H1 (cell line): ENCODE results near the gene CRTC1. TPM values are rescaled to one million over a fixed set of nuclear protein-coding genes. Genes with fewer than 3 reads are reported as not detected.
"Not testable (repeated sequence)": the region's sequence is repeated elsewhere in the genome, so short reads cannot be mapped to it uniquely, and the experiment has no call there.

Experiments
- CTCF ChIA-PET: fragments of 300-600 bp; sonication (Branson Sonifier 250); formaldehyde crosslinking; loops from one replicate; lab custom pipeline; 2021; ENCODE audit not compliant: partially characterized antibody; lab: Charles Lee
- POLR2A ChIA-PET: fragments of 300-600 bp; sonication (Branson Sonifier 250); formaldehyde crosslinking; loops from one replicate; lab custom pipeline; 2021; ENCODE audit warnings: inconsistent platforms; ENCODE audit not compliant: partially characterized antibody; lab: Charles Lee
- DNase-seq, 2 experiments: peaks; one replicate each; pipeline versions ENCODE4 v3.0.0 to v3.0.0-alpha.2; 2010 to 2022; ENCODE audit warnings: low spot score in 2 of 2, low read depth in 1 of 2, mixed read lengths in 1 of 2
- FAIRE-seq: peaks from 2 replicates; lab custom pipeline; 2011; peaks lifted over from hg19 to GRCh38; lab: Jason Lieb, UNC
- H2AFZ ChIP-seq: 2 replicates; pipeline ENCODE4 v1.8.1; 2012; ENCODE audit warnings: low read length, inconsistent platforms
- H2AK5ac ChIP-seq: 2 replicates; pipeline ENCODE4 v1.6.1; 2013; ENCODE audit warnings: low read depth, low read length
- H2BK120ac ChIP-seq: replicated peaks from 2 replicates; pipeline ENCODE3; 2013; ENCODE audit warnings: low read depth, low read length, inconsistent platforms
- H2BK12ac ChIP-seq: 2 replicates; pipeline ENCODE4 v1.6.1; 2013; ENCODE audit warnings: low read depth, low read length
- H2BK15ac ChIP-seq: 2 replicates; pipeline ENCODE4 v1.6.1; 2013; ENCODE audit warnings: low read length
- H2BK20ac ChIP-seq: 2 replicates; pipeline ENCODE4 v1.6.1; 2013; ENCODE audit warnings: low read length
- H2BK5ac ChIP-seq: 2 replicates; pipeline ENCODE4 v1.6.1; 2013; ENCODE audit warnings: low read depth, low read length
- H3K14ac ChIP-seq: 2 replicates; pipeline ENCODE4 v1.6.1; 2013; ENCODE audit warnings: inconsistent platforms; ENCODE audit not compliant: insufficient read length
- H3K18ac ChIP-seq: 2 replicates; pipeline ENCODE4 v1.6.1; 2013; ENCODE audit warnings: low read length; ENCODE audit errors: extremely low read depth
- H3K23ac ChIP-seq: 2 replicates; pipeline ENCODE4 v1.6.1; 2013; ENCODE audit warnings: inconsistent platforms; ENCODE audit not compliant: insufficient read length
- H3K23me2 ChIP-seq: 2 replicates; pipeline ENCODE4 v1.6.1; 2013; ENCODE audit warnings: low read depth, low read length
- H3K27ac ChIP-seq: 2 replicates; pipeline ENCODE4 v1.6.1; 2011; ENCODE audit warnings: low read depth, low read length, inconsistent platforms
- H3K27me3 ChIP-seq, 4 experiments: replicated peaks in 1 of 4; 1 replicate in 1 of 4; 2 replicates in 3 of 4; pipeline versions ENCODE4 v1.6.1 to v1.8.1; 2011 to 2013; ENCODE audit warnings: low read length in 3 of 4, mild to moderate bottlenecking in 3 of 4, inconsistent platforms in 2 of 4, mixed read lengths in 2 of 4, moderate library complexity in 1 of 4; ENCODE audit not compliant: control insufficient read depth in 3 of 4, insufficient read depth in 3 of 4; ENCODE audit errors: extremely low read depth in 1 of 4
- H3K36me3 ChIP-seq, 4 experiments: 2 replicates each; pipeline versions ENCODE4 v1.6.1 to v1.8.1; 2011 to 2013; ENCODE audit warnings: mild to moderate bottlenecking in 4 of 4, low read length in 3 of 4, moderate library complexity in 2 of 4, control low read depth in 1 of 4, inconsistent platforms in 1 of 4; ENCODE audit not compliant: insufficient read depth in 4 of 4, control insufficient read depth in 2 of 4
- H3K4ac ChIP-seq: replicated peaks from 2 replicates; pipeline ENCODE3; 2013; ENCODE audit warnings: low read length, low read depth, mixed read lengths, inconsistent platforms; ENCODE audit not compliant: insufficient read length
- H3K4me1 ChIP-seq, 4 experiments: replicated peaks in 1 of 4; 1 replicate in 1 of 4; 2 replicates in 3 of 4; pipeline versions ENCODE4 v1.6.1 to v1.8.1; 2011 to 2013; ENCODE audit warnings: low read length in 3 of 4, inconsistent platforms in 2 of 4, mixed read lengths in 1 of 4; ENCODE audit not compliant: insufficient read depth in 4 of 4, control insufficient read depth in 3 of 4
- H3K4me2 ChIP-seq, 2 experiments: 2 replicates each; pipeline versions ENCODE4 v1.6.1 to v1.8.1; 2011 to 2013; ENCODE audit warnings: low read depth in 2 of 2, low read length in 2 of 2, control low read depth in 1 of 2, inconsistent platforms in 1 of 2, mild to moderate bottlenecking in 1 of 2; ENCODE audit not compliant: insufficient read depth in 1 of 2
- H3K4me3 ChIP-seq, 4 experiments: fragments of 200-600, 300-600 bp in 1 of 4; sonication (generic), shearing (Covaris generic), sonication (Bioruptor Twin) in 1 of 4; 2 replicates each; pipeline versions ENCODE4 v1.5.1 to v1.8.1; 2011 to 2016; ENCODE audit warnings: low read length in 4 of 4, low read depth in 3 of 4, control low read depth in 2 of 4, inconsistent platforms in 2 of 4, mild to moderate bottlenecking in 2 of 4, mixed read lengths in 1 of 4, moderate library complexity in 1 of 4; ENCODE audit not compliant: insufficient read depth in 2 of 4; ENCODE audit errors: extremely low read depth in 1 of 4
- H3K56ac ChIP-seq: replicated peaks from 2 replicates; pipeline ENCODE3; 2013; ENCODE audit warnings: low read depth, mild to moderate bottlenecking, mixed read lengths, low read length, inconsistent platforms; ENCODE audit not compliant: insufficient read length
- H3K79me1 ChIP-seq: 2 replicates; pipeline ENCODE4 v1.6.1; 2013; ENCODE audit warnings: low read depth, low read length, control low read depth
- H3K79me2 ChIP-seq, 2 experiments: 2 replicates each; pipeline versions ENCODE4 v1.6.1 to v1.8.1; 2012 to 2013; ENCODE audit warnings: low read length in 2 of 2, mild to moderate bottlenecking in 2 of 2, inconsistent platforms in 1 of 2; ENCODE audit not compliant: insufficient read depth in 2 of 2, control insufficient read depth in 1 of 2
- H3K9ac ChIP-seq, 4 experiments: replicated peaks in 1 of 4; 1 replicate in 1 of 4; 2 replicates in 3 of 4; pipeline versions ENCODE4 v1.6.1 to v1.8.1; 2011 to 2013; ENCODE audit warnings: low read depth in 3 of 4, low read length in 3 of 4, control low read depth in 2 of 4, mild to moderate bottlenecking in 2 of 4, moderate library complexity in 2 of 4, inconsistent platforms in 1 of 4; ENCODE audit errors: extremely low read depth in 1 of 4
- H3K9me3 ChIP-seq, 2 experiments: 2 replicates each; pipeline versions ENCODE4 v1.6.1 to v1.8.1; 2012 to 2013; ENCODE audit warnings: mild to moderate bottlenecking in 2 of 2, moderate library complexity in 2 of 2, control low read depth in 1 of 2, inconsistent platforms in 1 of 2, low read depth in 1 of 2, low read length in 1 of 2, mixed read lengths in 1 of 2; ENCODE audit not compliant: insufficient read depth in 2 of 2
- H4K20me1 ChIP-seq, 2 experiments: replicated peaks in 1 of 2; 2 replicates each; pipeline versions ENCODE3 to v1.8.1; 2011 to 2013; ENCODE audit warnings: inconsistent platforms in 2 of 2, low read length in 2 of 2, mild to moderate bottlenecking in 1 of 2; ENCODE audit not compliant: insufficient read depth in 2 of 2, control insufficient read depth in 1 of 2
- H4K5ac ChIP-seq: 2 replicates; pipeline ENCODE4 v1.6.1; 2013; ENCODE audit warnings: low read length, low read depth, mixed read lengths, inconsistent platforms; ENCODE audit not compliant: insufficient read length
- H4K8ac ChIP-seq: 2 replicates; pipeline ENCODE4 v1.8.0; 2013; ENCODE audit warnings: mild to moderate bottlenecking, moderate library complexity, low read length, inconsistent platforms; ENCODE audit not compliant: insufficient read depth; ENCODE audit errors: extremely low read depth
- H4K91ac ChIP-seq: replicated peaks from 2 replicates; pipeline ENCODE3; 2013; ENCODE audit warnings: low read length, mixed read lengths, inconsistent platforms; ENCODE audit not compliant: insufficient read length
- WGBS, 2 experiments: shearing (Covaris generic) in 1 of 2; methylation state at CpG; one replicate each; pipeline versions ENCODE4 v1.1.6 to v1.1.7; 2013 to 2015; ENCODE audit warnings: low lambda C conversion rate in 2 of 2, mixed read lengths in 2 of 2, inconsistent platforms in 1 of 2, low coverage in 1 of 2, missing lambda C conversion rate in 1 of 2; ENCODE audit not compliant: insufficient replicate concordance in 2 of 2, insufficient coverage in 1 of 2, insufficient read length in 1 of 2; ENCODE audit errors: extremely low coverage in 1 of 2, missing lambda C conversion rate in 1 of 2; 5-methylcytosine and 5-hydroxymethylcytosine counted together
- polyA plus RNA-seq, 7 experiments: library from polyadenylated mRNA; depleted of rRNA in 3 of 7; stranded (reverse) in 5 of 7; unstranded in 2 of 7; fragments of >200 nt in 5 of 7; fragments of 200-250 nt in 2 of 7; gene quantifications; 1 replicate in 5 of 7; 2 replicates in 1 of 7; 4 replicates in 1 of 7; pipeline versions ENCODE4 v1.2.1 to v1.2.3, GENCODE V29; 2011 to 2013; ENCODE audit warnings: missing spikeins in 2 of 7, mixed read lengths in 2 of 7
- total RNA-seq: library from RNA; stranded (reverse); fragmentation: NEBNext Ultra II Directional; extraction: Animal tissue kit (Norgen Biotek cat#: 25700); gene quantifications from 2 replicates; pipeline ENCODE4 v1.2.1, GENCODE V29; 2021

The CRTC1 gene
- total and polyA plus RNA-seq, 2 of the 8 experiments (the other 6 are each of a cell fraction or from before 2014, with no cell fraction given), result 2.9 to 8.5 TPM

GRCh38 chr19:18816645-18817044, 133.2 kb downstream of the CRTC1 start:
- H3K4me3 ChIP-seq, H3K14ac ChIP-seq, H2BK5ac ChIP-seq, POLR2A ChIA-PET, H3K9ac ChIP-seq, H3K27ac ChIP-seq, H3K23ac ChIP-seq, H3K4me1 ChIP-seq, H4K5ac ChIP-seq, H4K8ac ChIP-seq, H2BK12ac ChIP-seq, H2AK5ac ChIP-seq, H3K79me1 ChIP-seq, H2BK20ac ChIP-seq, H3K9me3 ChIP-seq, H3K56ac ChIP-seq, FAIRE-seq, H2BK120ac ChIP-seq, H3K23me2 ChIP-seq, DNase-seq, H2BK15ac ChIP-seq, H3K36me3 ChIP-seq, H3K4ac ChIP-seq, H3K79me2 ChIP-seq, H3K18ac ChIP-seq, H2AFZ ChIP-seq, H3K4me2 ChIP-seq, H4K20me1 ChIP-seq, H4K91ac ChIP-seq: not testable (repeated sequence)
- WGBS, 2 experiments, result 98% methylated on average over 4 of the region's 4 CpGs; no CpG with 5 or more reads in 1 of the 2 experiments
- CTCF ChIA-PET, result interaction anchor here (1.0 kb wide), 1 partner anchor 31 kb away, joined by 4 read pairs; no protein-coding TSS in a partner anchor
- peaks cover 0 to 14% (median 8%) of the 10 kb centered on the region in 4 experiments; a peak in 3 of 7 replicates for H3K27me3 ChIP-seq
